PC-9 (cell line): ENCODE measurements around the gene PLEKHA6.

Experiments used
- CTCF ChIP-seq: fragments of 200-600 bp; sonication (generic); conservative IDR thresholded peaks from 2 replicates; pipeline ENCODE4 v1.6.1; 2017; ENCODE audit warnings: mixed run types, antibody characterized with exemption, mild to moderate bottlenecking, moderate library complexity
- EZH2 ChIP-seq: fragments of 200-600 bp; sonication (generic); IDR thresholded peaks from 2 replicates; pipeline ENCODE4 v1.8.0; 2017; ENCODE audit warnings: antibody characterized with exemption, low read depth

DNA sequence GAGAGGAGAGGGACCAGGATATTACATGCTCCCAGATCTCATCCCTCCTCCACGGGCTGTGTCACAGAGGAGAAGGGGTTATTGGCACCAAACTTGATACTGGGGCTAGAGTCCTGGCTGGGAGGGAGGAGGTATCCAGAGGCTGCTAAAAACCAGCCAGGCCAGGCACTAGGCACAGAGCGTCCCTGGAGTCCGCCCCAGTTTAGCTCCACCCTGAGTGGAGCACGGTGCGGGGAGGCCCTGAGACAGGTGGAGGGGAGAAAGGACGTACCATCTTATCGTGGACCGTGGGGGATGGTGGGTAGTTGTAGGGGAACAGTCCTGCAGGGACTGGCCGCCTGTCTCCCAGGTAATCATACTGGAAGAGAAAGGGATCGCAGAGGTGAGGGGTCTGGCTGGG, 103.2 kb downstream of the PLEKHA6 start:
- TF ChIP-seq CTCF (no peak), EZH2 (no peak)
